H1 (cell line): ENCODE data around the gene DSTN.

Experiments
- CHD1 ChIP-seq: IDR thresholded peaks from 2 replicates; pipeline ENCODE4 v1.6.1; 2012; ENCODE audit warnings: low read depth, low read length, improper control_type of control experiment
- CHD2 ChIP-seq: IDR thresholded peaks from 2 replicates; pipeline ENCODE4 v1.6.1; 2012; ENCODE audit warnings: low read length, improper control_type of control experiment
- HDAC2 ChIP-seq, 2 experiments: fragments of 300-600 bp in 1 of 2; sonication (generic) in 1 of 2; IDR thresholded peaks; 2 replicates each; pipeline ENCODE4 v1.6.1; 2011 to 2012; ENCODE audit warnings: low read depth in 2 of 2, low read length in 2 of 2, mild to moderate bottlenecking in 2 of 2, moderate library complexity in 2 of 2, borderline replicate concordance in 1 of 2, inconsistent platforms in 1 of 2
- NANOG ChIP-seq: IDR thresholded peaks from 2 replicates; pipeline ENCODE4 v1.6.1; 2011; ENCODE audit warnings: low read length, low read depth, mild to moderate bottlenecking, inconsistent platforms; ENCODE audit not compliant: insufficient read depth, poor library complexity, severe bottlenecking
- RNF2 ChIP-seq: fragments of 200-900, 300-1000 bp; sonication (generic); IDR thresholded peaks from 2 replicates; pipeline ENCODE4 v1.7.1; 2016; ENCODE audit warnings: borderline replicate concordance, low read depth, mild to moderate bottlenecking, antibody characterized with exemption, low read length; ENCODE audit not compliant: poor library complexity, severe bottlenecking; ENCODE audit errors: missing control alignments
- SIX5 ChIP-seq: IDR thresholded peaks from 2 replicates; pipeline ENCODE4 v1.6.1; 2011; ENCODE audit warnings: mild to moderate bottlenecking, low read depth, low read length
- TF ChIP-seq, protein P1 (sequence below), 3 experiments: IDR thresholded peaks; 1 replicate in 2 of 3; 2 replicates in 1 of 3; pipeline versions ENCODE4 v1.5.1 to v1.6.1; 2011; ENCODE audit warnings: low read length in 3 of 3, mild to moderate bottlenecking in 3 of 3, inconsistent platforms in 2 of 3, low read depth in 1 of 3, moderate library complexity in 1 of 3; ENCODE audit not compliant: insufficient read depth in 1 of 3; ENCODE audit errors: control extremely low read depth in 1 of 3

GRCh38 chr20:17595856-17596255 lies 26.0 kb downstream of the DSTN start:
- TF ChIP-seq NANOG (no peak), HDAC2 (IDR thresholded peaks at IDR 0.05; ENCODE audit: borderline replicate concordance in 1 of 2, low read depth in 2 of 2, low read length in 2 of 2) (no peak), RNF2 (no peak), SIX5 (no peak), CHD2 (no peak), CHD1 (no peak)
- TF ChIP-seq, protein P1, sequence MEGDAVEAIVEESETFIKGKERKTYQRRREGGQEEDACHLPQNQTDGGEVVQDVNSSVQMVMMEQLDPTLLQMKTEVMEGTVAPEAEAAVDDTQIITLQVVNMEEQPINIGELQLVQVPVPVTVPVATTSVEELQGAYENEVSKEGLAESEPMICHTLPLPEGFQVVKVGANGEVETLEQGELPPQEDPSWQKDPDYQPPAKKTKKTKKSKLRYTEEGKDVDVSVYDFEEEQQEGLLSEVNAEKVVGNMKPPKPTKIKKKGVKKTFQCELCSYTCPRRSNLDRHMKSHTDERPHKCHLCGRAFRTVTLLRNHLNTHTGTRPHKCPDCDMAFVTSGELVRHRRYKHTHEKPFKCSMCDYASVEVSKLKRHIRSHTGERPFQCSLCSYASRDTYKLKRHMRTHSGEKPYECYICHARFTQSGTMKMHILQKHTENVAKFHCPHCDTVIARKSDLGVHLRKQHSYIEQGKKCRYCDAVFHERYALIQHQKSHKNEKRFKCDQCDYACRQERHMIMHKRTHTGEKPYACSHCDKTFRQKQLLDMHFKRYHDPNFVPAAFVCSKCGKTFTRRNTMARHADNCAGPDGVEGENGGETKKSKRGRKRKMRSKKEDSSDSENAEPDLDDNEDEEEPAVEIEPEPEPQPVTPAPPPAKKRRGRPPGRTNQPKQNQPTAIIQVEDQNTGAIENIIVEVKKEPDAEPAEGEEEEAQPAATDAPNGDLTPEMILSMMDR (IDR thresholded peaks at IDR 0.05; ENCODE audit: control extremely low read depth in 1 of 3, insufficient read depth in 1 of 3, low read depth in 1 of 3, low read length in 3 of 3): no peak
